GM15510 (cell line): ENCODE results near the gene LIN7C.

ENCODE experiments used
- POLR2A ChIP-seq: IDR thresholded peaks from 3 replicates; pipeline ENCODE4 v1.6.1; 2011; ENCODE audit warnings: borderline replicate concordance; ENCODE audit not compliant: insufficient read length; ENCODE audit errors: extremely low read depth

LIN7C gene

GRCh38 chr11:27447288-27448183, 59.0 kb downstream of the LIN7C start:
- TF ChIP-seq POLR2A: no peak

GRCh38 chr11:27445625-27446024, 60.9 kb downstream of the LIN7C start:
- no peak for TF ChIP-seq POLR2A

GRCh38 chr11:27444801-27445215, 61.8 kb downstream of the LIN7C start:
- TF ChIP-seq POLR2A: no peak
